Glutamatergic neuron (in vitro differentiated cells): Measurements from ENCODE around the gene UBXN11. TPM values are rescaled to one million over a fixed set of nuclear protein-coding genes. Genes with fewer than 3 reads are reported as not detected.

Experiments
- DNase-seq: peaks from one replicate; pipeline ENCODE4 v3.0.0; 2022
- H3K27ac Mint-ChIP-seq: one replicate; pipeline ENCODE4 v1.8.0; 2020; ENCODE audit warnings: mild to moderate bottlenecking, mixed read lengths, inconsistent platforms; ENCODE audit not compliant: unreplicated experiment
- H3K27me3 Mint-ChIP-seq: one replicate; pipeline ENCODE4 v1.8.0; 2020; ENCODE audit warnings: mild to moderate bottlenecking, moderate library complexity, mixed read lengths, inconsistent platforms; ENCODE audit not compliant: unreplicated experiment
- H3K36me3 Mint-ChIP-seq: one replicate; pipeline ENCODE4 v1.8.0; 2020; ENCODE audit warnings: mild to moderate bottlenecking, mixed read lengths, inconsistent platforms; ENCODE audit not compliant: unreplicated experiment
- H3K4me1 Mint-ChIP-seq: one replicate; pipeline ENCODE4 v1.8.0; 2020; ENCODE audit warnings: mild to moderate bottlenecking, low read depth, mixed read lengths, inconsistent platforms; ENCODE audit not compliant: unreplicated experiment
- H3K4me3 Mint-ChIP-seq: one replicate; pipeline ENCODE4 v1.8.0; 2020; ENCODE audit warnings: mild to moderate bottlenecking, mixed read lengths, inconsistent platforms; ENCODE audit not compliant: unreplicated experiment
- H3K9me3 Mint-ChIP-seq: one replicate; pipeline ENCODE4 v1.8.0; 2020; ENCODE audit warnings: mild to moderate bottlenecking, moderate library complexity, mixed read lengths, inconsistent platforms; ENCODE audit not compliant: unreplicated experiment
- CTCF ChIP-seq: fragments of 200-600 bp; sonication (generic); IDR thresholded peaks from one replicate; pipeline ENCODE4 v1.5.0; 2021; ENCODE audit not compliant: partially characterized antibody, unreplicated experiment
- total RNA-seq: library from RNA; stranded (reverse); fragmentation: NEBNext Ultra II Directional; extraction: Animal tissue kit (Norgen Biotek cat#: 25700); gene quantifications from one replicate; pipeline ENCODE4 v1.2.1, GENCODE V29; 2021; ENCODE audit not compliant: unreplicated experiment

Gene UBXN11
- total RNA-seq, 1 donor from 2014 or later: 11.4 TPM

GRCh38 chr1:26282401-26282918 lies 24.0 kb downstream of the UBXN11 start:
- Mint-ChIP-seq H3K27ac (peak overlapping the region; percentile 55), H3K27me3 (peaks cover 21% of the 10 kb centered on the region), H3K9me3 (peaks cover 11% of the 10 kb centered on the region), H3K36me3 (no peaks in the 10 kb centered on the region), H3K4me1 (peaks cover 55% of the 10 kb centered on the region), H3K4me3 (peak overlapping the region; percentile 92)
- no peak for DNase-seq
- no peak for TF ChIP-seq CTCF

GRCh38 chr1:26281971-26282370 lies 24.5 kb downstream of the UBXN11 start:
- Mint-ChIP-seq H3K27me3 (peaks cover 19% of the 10 kb centered on the region), H3K4me1 (peaks cover 52% of the 10 kb centered on the region), H3K27ac (peak overlapping the region; percentile 85), H3K4me3 (peak overlapping the region; percentile 92), H3K9me3 (peaks cover 8% of the 10 kb centered on the region), H3K36me3 (no peaks in the 10 kb centered on the region)
- peak; percentile 63 for DNase-seq
- TF ChIP-seq CTCF: no peak

GRCh38 chr1:26281091-26281958 lies 25.1 kb downstream of the UBXN11 start:
- H3K9me3 Mint-ChIP-seq: peaks cover 6% of the 10 kb centered on the region
- TF ChIP-seq CTCF: no peak
- H3K27me3 Mint-ChIP-seq: peaks cover 15% of the 10 kb centered on the region
- H3K4me3 Mint-ChIP-seq: peak overlapping the region; percentile 92
- peak overlapping the region; percentile 85 for H3K27ac Mint-ChIP-seq
- H3K36me3 Mint-ChIP-seq: no peaks in the 10 kb centered on the region
- H3K4me1 Mint-ChIP-seq: peaks cover 51% of the 10 kb centered on the region
- DNase-seq: no peak

- DNase-seq: peak; percentile 44
- TF ChIP-seq CTCF: no peak
- peaks cover 6% of the 10 kb centered on the region for H3K9me3 Mint-ChIP-seq
- no peaks in the 10 kb centered on the region for H3K36me3 Mint-ChIP-seq
- peaks cover 15% of the 10 kb centered on the region for H3K27me3 Mint-ChIP-seq
- H3K4me1 Mint-ChIP-seq: peaks cover 52% of the 10 kb centered on the region
- peak overlapping the region; percentile 87 for H3K27ac Mint-ChIP-seq
- peak overlapping the region; percentile 92 for H3K4me3 Mint-ChIP-seq
These were observed 25.9 kb downstream of the UBXN11 start for GRCh38 chr1:26280333-26281042.
